HG03342 (cell line): ENCODE measurements around the gene RGS6.
"Not testable (repeated sequence)": the region's sequence is repeated elsewhere in the genome, so short reads cannot be mapped to it uniquely, and the experiment has no call there.

Source experiments
- ATAC-seq: cut with Tn5 transposase; IDR thresholded peaks from one replicate; pipeline ENCODE4 v1.9.1; 2021; ENCODE audit warnings: mild to moderate bottlenecking, moderate library complexity; ENCODE audit not compliant: unreplicated experiment

Gene RGS6

DNA sequence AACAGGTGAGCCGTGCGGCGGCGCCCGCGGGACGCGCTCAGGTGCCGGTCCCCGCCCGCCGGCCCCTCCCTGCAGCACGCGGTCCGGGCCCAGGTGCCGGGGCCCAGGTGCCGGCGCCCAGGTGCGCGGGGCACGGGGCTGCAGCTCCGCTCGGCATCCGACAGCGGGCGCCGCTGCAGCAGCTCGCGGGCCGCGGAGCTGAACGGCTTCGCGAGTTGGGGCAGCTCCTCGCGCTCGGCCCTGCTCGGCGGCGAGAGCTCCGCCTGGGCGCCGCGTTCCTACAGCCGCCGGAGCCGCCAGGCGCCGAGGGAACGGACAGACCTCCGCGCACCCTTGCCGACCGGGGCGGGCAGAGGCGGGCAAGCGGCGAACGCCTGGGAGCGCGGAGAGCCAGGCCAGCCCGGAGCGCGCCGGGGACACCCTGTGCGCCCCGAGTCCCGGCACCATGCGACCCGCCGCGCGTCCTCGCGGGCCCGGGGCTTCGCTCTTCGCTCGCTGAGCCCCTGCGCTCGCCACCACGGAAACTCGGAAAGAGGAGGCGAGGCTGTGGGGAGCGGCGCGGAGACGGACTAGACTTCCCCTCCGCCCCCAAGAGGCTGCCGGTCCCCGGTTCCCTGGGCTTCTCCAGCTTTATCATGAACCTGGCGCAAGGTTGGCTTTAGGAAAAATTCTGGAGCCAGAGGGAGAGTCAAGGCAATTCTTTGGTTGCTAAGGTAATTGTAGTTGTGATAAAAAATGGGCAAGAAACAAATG is at the start of gene RGS6:
Gene RGS6 (plus strand): TSS at position 201 of the 753 bp plus-strand sequence.
- no peak for ATAC-seq

DNA sequence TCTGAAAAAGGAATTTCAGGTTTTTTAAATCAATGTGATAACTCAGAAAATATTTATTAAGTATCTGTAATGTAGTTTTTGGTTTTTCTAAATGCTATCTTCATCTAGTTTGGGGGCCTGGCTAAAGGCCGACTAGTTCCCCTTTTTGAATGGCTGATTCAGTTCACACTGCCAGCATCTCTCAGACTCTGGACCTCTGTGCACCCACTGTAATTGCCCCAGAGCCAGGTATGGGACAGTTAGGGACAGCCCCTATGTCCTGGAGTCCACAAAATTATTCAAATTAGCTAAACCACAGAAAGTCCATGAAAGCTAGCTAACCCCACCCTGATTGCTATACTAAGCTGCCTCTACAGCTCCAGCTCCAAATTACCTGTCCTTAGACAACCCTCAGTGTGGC is 49.1 kb upstream of the RGS6 start:
- ATAC-seq, result no peak

- no peak for ATAC-seq
Measured at GRCh38 chr14:71885301-71885700, 46.9 kb upstream of the RGS6 start.

DNA sequence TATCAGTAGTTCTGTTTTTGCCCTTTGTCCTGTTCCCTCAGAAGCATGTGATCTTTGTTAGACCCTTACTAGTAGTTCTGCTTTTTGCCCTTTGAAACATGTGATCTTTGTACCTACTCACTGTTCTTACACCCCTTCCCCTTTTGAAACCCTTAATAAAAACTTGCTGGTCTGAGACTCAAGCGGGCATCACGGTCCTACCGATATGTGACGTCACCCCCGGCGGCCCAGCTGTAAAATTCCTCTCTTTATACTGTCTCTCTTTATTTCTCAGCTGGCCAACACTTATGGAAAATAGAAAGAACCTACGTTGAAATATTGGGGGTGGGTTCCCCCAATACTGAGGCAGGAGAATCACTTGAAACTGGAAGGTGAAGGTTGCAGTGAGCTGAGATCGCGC is 44.4 kb upstream of the RGS6 start:
- not testable (repeated sequence) for ATAC-seq

- no peak for ATAC-seq
Measured at GRCh38 chr14:71890541-71890940, 41.7 kb upstream of the RGS6 start.

GRCh38 chr14:71891185-71891584 is 41.0 kb upstream of the RGS6 start:
- no peak for ATAC-seq

GRCh38 chr14:71891970-71892369 is 40.3 kb upstream of the RGS6 start:
- ATAC-seq, result no peak

DNA sequence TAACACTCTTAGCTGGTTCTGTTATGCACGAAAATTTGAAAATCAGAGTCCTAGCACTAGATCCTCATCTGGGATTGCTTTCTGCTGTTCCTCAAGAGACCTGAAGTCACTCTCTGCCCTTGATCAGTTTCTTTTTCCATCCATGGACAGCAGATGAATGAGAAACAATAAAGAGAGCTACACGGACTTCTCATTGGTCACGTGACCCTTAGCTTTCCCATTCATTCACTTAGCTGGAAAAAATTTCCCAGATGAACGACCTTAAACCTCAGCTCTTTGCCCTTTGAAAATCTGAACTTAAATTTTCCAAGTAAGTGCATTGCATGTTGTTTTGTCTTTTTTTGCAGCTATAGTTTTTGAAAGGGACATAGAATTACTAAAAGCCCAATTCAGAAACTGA is 27.2 kb upstream of the RGS6 start:
- no peak for ATAC-seq

GRCh38 chr14:71905860-71906259 is 26.4 kb upstream of the RGS6 start:
- ATAC-seq, result no peak

DNA sequence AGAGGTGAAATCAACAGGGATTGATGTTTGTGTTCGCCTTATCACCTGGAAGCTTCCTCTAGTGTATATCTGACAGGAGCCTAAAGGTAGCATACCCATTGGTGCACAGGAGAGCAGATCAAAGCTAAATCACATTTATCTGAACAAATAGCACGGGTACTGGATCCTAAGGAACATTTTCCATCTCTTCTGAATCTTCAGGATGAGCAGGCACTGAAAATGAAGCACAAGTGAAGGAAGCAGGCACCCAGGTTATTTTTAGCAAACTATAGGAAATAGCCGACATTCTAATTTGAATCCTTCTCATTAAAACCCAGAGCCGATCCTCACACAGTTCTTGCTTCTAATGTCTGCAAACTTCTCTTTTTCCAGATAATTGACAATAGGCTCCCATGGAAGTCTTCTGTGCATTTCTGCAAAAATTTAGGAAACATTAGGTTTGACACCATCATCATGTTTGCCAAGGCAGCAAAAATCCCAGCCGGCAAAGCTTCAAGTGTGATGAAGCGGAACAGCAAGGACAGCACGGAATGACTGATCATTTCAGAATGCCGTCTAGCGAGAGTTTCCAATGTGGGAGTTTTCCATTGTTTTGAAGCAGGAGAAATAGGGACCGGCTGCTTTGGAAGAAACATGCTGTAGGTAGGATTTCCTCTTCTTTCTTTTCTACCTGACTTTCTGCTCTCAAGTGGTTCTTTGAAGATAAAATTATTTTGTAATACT is 24.3 kb upstream of the RGS6 start:
- ATAC-seq, result no peak

DNA sequence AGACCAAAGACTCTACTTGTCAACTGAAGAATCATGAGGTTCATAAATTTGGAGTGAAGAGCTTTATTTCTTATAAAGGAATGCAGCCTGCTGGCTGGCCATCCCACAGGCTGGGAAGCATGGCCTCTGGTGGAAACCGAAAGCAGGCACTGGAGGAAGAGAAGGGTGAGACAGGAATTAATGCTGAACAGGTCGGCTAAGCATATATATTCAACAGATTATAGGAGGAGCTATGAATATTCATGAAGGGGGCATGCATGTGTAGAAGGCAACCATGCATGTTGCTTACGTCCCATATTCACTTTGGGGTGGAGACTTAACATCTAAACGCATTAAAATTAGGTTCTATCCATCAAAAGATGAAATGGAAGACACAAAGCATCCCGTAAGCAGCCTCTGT is 20.6 kb upstream of the RGS6 start:
- no peak for ATAC-seq

DNA sequence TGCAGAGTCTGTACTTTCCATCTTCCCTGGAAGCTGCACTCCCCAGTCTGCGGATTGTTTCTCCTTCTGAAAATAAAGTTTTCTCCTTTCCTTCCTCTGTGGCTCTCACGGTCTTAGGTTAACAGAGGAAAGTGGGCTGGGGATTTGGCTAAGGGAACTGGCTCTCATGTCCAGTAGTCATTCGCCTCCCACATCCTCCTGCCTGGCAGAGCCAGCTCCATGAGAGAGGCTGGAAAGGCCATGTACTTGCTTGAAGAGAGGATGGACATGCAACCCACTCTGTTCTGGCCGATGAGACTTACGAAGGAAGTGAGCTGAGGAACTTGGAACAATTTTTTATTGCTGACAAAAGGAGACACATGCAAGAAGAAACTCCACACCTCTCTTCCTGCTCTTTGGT is 18.9 kb upstream of the RGS6 start:
- ATAC-seq, result no peak

DNA sequence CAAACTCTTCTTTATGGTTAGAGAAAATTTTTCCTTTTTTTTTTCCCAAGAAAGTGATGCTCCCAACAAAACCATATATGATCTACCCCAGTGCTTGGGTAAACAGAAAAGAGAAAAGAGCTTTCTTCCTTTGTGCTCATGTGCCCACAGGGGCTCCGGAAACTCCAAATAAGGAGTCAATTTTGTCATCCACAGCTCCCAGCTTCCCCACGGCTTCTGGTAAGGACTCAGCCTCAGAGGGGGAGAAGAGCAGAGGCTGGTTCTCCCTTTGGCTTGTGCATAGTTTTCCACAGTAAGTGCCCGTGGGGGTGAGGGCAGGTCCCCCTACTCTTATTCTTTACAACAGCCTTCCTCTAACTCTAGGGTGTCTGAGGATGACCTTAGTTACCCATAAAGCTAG is 13.3 kb upstream of the RGS6 start:
- no peak for ATAC-seq

DNA sequence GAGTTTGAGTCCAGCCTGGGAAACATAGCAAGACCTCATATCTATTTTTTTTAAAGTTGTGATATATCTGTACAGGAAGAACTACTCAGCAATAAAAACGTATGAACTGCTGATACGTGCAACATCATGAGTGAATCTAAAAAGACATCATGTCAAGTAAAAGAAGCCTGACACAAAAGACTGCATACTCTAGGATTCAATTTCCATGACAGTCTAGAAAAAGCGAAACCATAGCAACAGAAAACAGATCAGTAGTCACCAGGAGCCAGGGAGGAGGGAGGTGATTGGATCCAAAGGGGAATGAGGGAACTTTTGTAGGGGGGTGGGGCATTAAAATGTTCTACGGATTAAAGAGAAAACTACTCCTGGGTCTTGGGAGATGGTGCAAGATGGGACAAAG is 8.7 kb upstream of the RGS6 start:
- ATAC-seq, result no peak

- no peak for ATAC-seq
Measured at GRCh38 chr14:71931492-71932228, 569 bp upstream of the RGS6 start.

- no peak for ATAC-seq
Measured at GRCh38 chr14:71933001-71933587, 865 bp downstream of the RGS6 start.

- not testable (repeated sequence) for ATAC-seq
Measured at GRCh38 chr14:71938273-71938672, 6.0 kb downstream of the RGS6 start.

DNA sequence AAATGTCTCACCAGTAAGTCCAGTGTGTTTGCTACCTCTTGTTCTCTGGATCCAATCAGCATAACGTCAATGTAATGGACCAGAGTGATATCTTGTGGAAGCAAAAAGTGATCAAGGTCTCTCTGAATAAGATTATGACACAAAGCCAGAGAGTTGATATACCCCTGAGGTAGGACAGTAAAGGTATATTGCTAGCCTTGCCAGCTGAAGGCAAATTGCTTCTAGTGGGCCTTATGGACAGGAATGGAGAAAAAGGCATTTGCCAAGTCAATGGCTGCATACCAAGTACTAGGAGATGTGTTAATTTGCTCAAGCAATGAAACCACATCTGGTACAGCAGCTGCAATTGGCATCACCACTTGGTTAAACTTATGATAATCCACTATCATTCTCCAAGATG is 7.1 kb downstream of the RGS6 start:
- not testable (repeated sequence) for ATAC-seq

GRCh38 chr14:71940500-71940899 is 8.3 kb downstream of the RGS6 start:
- ATAC-seq, result not testable (repeated sequence)

- not testable (repeated sequence) for ATAC-seq
Measured at GRCh38 chr14:71941616-71942015, 9.4 kb downstream of the RGS6 start.

DNA sequence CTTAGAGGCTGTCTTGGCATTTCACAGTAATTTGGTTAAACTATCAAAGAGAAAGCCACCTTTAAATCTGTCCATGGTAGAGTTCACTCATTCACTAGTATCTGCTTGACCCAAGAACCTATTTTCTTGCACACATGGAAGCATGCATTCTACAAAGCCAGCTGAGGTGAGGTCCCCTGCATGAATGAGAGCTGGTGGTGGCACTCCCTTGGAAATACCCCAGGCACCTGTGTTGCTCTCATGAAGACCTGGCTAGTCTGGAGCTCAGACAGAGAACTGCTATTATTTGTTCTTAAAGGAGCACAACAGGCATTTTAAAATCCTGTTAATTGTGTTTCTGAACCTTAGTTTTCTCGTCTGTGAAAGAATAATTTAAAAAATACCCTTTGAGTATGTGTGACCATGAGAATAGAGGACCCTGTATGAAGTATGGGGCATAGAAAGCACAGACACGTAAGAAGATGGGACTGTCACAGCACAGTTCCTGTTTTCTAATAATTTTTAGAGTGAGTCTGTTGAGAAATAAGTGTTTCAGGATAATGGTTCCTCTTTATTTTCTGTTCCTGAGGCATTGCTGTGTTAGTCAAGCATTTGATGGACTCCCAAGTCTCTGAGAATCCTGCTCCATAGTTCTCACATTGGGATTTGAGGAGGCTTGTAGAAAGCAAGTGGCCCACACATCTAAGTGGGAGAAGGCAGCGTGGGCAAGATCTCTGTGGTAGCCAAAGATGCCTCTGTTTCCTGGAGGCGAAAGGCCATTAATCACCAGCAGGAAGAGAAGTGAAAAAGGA is 10.9 kb downstream of the RGS6 start:
- no peak for ATAC-seq
